Mucosa of stomach (tissue), 1 donor: ENCODE measurements around the gene RALGPS1.
"Not testable (repeated sequence)": the region's sequence is repeated elsewhere in the genome, so short reads cannot be mapped to it uniquely, and the experiment has no call there.

ENCODE experiments used
- H3K27me3 ChIP-seq: one replicate; pipeline ENCODE4 v1.7.0; 2013; ENCODE audit warnings: mild to moderate bottlenecking, low read length; ENCODE audit not compliant: control insufficient read depth, insufficient read depth
- H3K36me3 ChIP-seq: one replicate; pipeline ENCODE4 v1.7.0; 2013; ENCODE audit warnings: low read length; ENCODE audit not compliant: control insufficient read depth, insufficient read depth
- H3K4me1 ChIP-seq: one replicate; pipeline ENCODE4 v1.7.0; 2013; ENCODE audit warnings: mild to moderate bottlenecking, low read length; ENCODE audit not compliant: control insufficient read depth, insufficient read depth
- H3K4me3 ChIP-seq: one replicate; pipeline ENCODE4 v1.7.0; 2013; ENCODE audit warnings: low read length
- H3K9ac ChIP-seq: one replicate; pipeline ENCODE4 v1.7.0; 2013; ENCODE audit warnings: mild to moderate bottlenecking, low read length, moderate library complexity
- H3K9me3 ChIP-seq: one replicate; pipeline ENCODE4 v1.7.0; 2013; ENCODE audit warnings: mild to moderate bottlenecking, low read length, moderate library complexity; ENCODE audit not compliant: control insufficient read depth
- donor health status: Pancreatic carcinoma.

Gene RALGPS1

DNA sequence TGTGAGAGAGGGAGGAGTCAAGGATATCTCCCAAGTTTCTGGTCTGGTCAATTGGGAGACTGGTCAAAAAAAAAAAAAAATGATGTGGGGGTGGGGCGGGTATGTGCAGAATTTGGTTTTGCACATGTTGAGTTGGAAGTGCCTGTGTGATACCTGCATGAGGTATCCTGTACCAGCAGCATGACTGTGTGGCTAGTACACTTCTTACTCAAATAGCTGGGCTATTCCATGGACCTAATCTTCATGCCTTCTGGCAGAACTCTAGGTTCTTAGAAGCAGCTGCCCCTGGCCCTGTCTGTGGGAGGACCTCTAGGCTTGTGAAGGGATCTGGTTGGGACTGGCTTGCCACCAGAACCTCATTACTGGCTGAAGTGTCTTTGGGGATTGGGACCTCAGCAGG lies 93.5 kb downstream of the RALGPS1 start:
- H3K9ac ChIP-seq = no peak overlapping the region
- no peaks in the 10 kb centered on the region for H3K36me3 ChIP-seq
- no peak overlapping the region for H3K4me3 ChIP-seq

DNA sequence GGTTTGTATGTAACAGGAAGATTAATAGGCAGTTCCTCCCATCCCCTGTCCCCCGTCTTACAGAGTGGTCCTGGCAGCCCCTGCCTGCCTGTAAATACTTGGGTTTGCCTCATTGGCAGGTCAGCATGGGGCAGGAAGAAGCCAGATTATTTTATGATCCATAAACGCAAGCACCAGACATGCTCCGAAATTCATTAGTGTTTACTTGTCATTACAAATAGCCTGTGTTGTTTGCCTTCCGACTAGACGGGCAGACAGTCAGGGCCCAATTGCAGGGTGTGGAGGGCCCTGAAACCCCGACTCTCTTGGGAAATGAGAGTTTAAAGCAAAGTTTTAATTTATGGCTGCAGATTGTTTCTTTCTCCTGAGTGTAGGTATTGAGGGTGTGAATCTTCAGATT lies 97.2 kb downstream of the RALGPS1 start:
- Histone ChIP-seq H3K9ac (no peak overlapping the region), H3K36me3 (no peaks in the 10 kb centered on the region), H3K4me3 (no peak overlapping the region), H3K4me1 (no peaks in the 10 kb centered on the region), H3K9me3 (no peaks in the 10 kb centered on the region), H3K27me3 (no peaks in the 10 kb centered on the region)

More for the DNA sequence above, 93.5 kb downstream of the RALGPS1 start:
- no peaks in the 10 kb centered on the region for H3K27me3 ChIP-seq
- H3K9me3 ChIP-seq = no peaks in the 10 kb centered on the region
- H3K4me1 ChIP-seq = peaks cover 6% of the 10 kb centered on the region

- no peaks in the 10 kb centered on the region for H3K4me1 ChIP-seq
- H3K4me3 ChIP-seq = no peak overlapping the region
- no peaks in the 10 kb centered on the region for H3K36me3 ChIP-seq
- H3K9me3 ChIP-seq = no peaks in the 10 kb centered on the region
- H3K27me3 ChIP-seq = no peaks in the 10 kb centered on the region
- no peak overlapping the region for H3K9ac ChIP-seq
These were observed 97.7 kb downstream of the RALGPS1 start for GRCh38 chr9:127012250-127012649.

- no peaks in the 10 kb centered on the region for H3K36me3 ChIP-seq
- no peak overlapping the region for H3K9ac ChIP-seq
- H3K4me3 ChIP-seq = no peak overlapping the region
- no peaks in the 10 kb centered on the region for H3K4me1 ChIP-seq
- H3K9me3 ChIP-seq = no peaks in the 10 kb centered on the region
- H3K27me3 ChIP-seq = no peaks in the 10 kb centered on the region
These were observed 99.0 kb downstream of the RALGPS1 start for GRCh38 chr9:127013597-127013996.

DNA sequence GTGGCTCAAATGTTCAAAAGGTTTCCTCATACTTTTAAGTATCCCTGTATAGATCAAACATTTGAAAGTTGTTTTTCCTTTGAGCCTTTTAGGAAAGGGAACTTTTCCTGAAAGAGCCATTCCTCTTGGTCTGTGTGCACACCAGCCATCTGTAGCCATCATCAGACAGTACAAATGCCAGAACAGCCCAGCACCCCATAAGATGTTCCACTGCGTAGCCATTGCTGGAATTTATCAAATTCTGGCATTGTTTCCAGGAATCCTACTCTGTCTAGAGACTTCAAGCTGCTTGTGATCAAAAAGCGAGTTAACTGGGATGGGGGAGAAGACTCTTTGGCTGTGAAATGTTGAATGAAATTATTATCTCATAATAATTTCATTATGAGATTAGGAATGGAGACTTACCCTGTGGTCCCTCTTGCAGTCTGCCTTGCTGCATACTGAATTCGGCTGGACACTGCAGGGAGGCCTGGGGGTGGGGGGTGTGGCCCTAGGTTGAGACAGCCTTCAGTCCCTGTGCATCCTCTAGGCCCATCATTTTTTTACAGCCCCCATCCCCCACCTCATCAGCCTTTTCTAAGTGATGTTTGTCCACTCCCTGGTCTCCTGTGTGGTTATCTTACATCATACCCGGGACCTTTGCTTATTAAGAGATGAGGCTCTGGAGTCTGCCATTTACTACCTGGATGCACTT lies 99.8 kb downstream of the RALGPS1 start:
- no peak overlapping the region for H3K4me3 ChIP-seq
- no peaks in the 10 kb centered on the region for H3K9me3 ChIP-seq
- H3K4me1 ChIP-seq = no peaks in the 10 kb centered on the region
- no peaks in the 10 kb centered on the region for H3K27me3 ChIP-seq
- H3K36me3 ChIP-seq = no peaks in the 10 kb centered on the region
- no peak overlapping the region for H3K9ac ChIP-seq

DNA sequence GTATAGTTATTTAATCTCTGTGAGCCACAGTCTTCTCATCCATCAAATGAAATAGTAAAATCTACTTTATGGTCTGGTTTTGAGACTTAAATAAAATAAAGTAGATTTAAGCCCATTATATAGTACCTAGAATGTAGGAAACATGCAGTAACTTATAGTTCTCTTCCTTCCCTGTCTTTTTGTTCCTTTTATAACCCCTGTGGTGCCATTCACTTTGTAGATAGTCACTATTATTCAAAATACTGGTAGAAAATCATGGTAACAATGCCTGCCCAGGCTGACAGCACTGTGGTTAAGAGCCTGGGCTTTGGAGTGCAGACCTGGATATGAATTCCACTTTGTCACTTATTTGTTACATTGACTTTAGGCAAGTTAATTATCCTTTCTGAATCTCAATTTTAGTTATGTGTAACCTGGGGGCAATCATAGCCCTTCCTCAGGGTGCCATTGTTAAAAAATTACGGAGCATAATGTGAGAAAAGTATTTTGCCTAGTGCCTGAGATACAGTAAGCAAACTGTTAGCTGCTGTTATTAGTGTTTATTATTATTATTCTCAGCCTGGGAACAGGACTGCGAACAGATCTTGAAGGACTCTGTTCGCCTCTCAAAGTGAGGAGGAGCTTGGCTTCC lies 100.4 kb downstream of the RALGPS1 start:
- Histone ChIP-seq H3K9me3 (no peaks in the 10 kb centered on the region), H3K4me1 (no peaks in the 10 kb centered on the region), H3K9ac (no peak overlapping the region), H3K4me3 (no peak overlapping the region), H3K27me3 (no peaks in the 10 kb centered on the region), H3K36me3 (no peaks in the 10 kb centered on the region)

DNA sequence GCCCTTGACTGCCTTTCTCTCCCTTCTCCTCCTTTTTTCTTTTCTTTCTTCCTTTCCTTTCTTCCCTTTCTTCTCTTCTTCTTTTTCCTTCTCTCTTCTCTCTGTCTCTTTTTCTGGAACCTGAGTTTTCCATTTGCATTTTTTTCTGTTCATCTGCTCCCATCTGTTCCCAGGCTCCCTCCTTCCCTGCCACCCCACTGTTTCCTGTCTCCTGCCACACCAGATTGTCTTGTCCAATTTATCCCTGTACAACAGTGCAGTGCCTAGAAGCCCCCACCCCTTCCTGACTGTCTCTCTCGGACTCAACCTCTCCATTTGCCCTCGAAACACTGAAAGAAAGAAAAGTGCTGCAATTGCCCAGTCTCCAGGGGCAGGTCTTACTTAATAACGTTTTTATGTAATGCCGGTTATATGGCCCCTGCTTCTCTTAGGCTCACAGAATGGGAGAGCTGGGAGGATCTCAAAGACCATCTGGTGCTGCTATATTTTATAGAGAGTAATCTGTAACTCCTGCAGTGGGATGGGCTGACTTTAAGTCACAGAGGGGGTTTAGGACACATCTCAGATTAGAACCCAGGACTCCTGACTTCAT lies 101.4 kb downstream of the RALGPS1 start:
- Histone ChIP-seq H3K9me3 (no peaks in the 10 kb centered on the region), H3K9ac (no peak overlapping the region), H3K27me3 (no peaks in the 10 kb centered on the region), H3K4me1 (no peaks in the 10 kb centered on the region), H3K4me3 (no peak overlapping the region), H3K36me3 (no peaks in the 10 kb centered on the region)

DNA sequence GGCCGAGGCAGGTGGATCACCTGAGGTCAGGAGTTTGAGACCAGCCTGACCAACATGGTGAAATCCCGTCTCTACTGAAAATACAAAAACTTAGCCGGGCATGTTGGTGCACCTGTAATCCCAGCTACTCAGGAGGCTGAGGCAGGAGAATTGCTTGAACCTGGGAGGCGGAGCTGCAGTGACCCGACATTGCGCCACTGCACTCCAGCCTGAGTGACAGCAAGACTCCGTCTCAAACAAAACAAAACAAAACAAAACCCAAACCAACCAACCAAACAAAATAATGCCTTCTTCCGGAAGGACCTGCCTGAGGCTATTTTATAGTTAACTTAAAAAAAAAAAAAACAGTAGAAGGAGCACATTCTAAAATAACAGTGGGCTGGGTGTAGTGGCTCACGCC lies 103.4 kb downstream of the RALGPS1 start:
- not testable (repeated sequence) for H3K9me3 ChIP-seq, H3K4me1 ChIP-seq, H3K9ac ChIP-seq, H3K36me3 ChIP-seq, H3K4me3 ChIP-seq, H3K27me3 ChIP-seq

GRCh38 chr9:127018935-127019334 lies 104.4 kb downstream of the RALGPS1 start:
- Histone ChIP-seq H3K9me3 (no peaks in the 10 kb centered on the region), H3K36me3 (no peaks in the 10 kb centered on the region), H3K9ac (no peak overlapping the region), H3K27me3 (no peaks in the 10 kb centered on the region), H3K4me1 (peaks cover 5% of the 10 kb centered on the region), H3K4me3 (no peak overlapping the region)

DNA sequence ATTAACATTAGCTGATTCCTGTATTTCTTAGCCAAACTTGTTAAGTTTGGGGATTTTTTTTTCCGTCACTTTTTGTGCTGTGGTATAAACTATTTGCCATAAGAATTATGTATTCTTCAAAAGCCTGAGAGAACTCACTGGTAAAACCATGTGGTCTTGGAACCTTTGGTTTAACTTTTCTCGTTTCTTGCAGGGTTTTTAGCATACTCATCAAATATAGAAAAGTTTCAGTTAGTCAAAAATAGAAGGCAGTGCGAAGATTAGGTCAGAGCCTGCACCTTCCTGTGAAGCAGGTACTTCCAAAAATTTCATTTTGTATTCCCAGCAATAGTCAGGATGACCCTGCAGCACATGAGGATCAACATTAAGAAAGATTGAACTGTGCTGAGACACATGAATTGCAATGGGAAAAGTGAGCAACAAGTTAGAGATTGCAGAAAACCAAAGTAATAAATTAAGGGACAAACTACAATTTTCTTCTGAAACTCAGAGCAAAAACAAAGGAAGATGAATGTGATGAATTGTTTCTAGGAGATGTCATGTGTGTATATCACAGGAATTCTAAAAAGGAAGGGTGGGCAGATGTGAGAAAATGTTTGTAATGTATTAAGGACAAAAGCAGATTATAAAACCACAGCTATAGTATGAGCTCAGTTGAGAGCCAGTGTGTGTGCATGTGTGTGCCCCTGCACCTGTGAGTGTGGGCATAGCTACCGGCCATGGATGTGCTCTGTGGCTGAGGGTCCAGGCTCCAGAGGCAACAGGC lies 105.6 kb downstream of the RALGPS1 start:
- Histone ChIP-seq H3K4me1 (peaks cover 5% of the 10 kb centered on the region), H3K4me3 (no peak overlapping the region), H3K9me3 (no peaks in the 10 kb centered on the region), H3K27me3 (no peaks in the 10 kb centered on the region), H3K36me3 (no peaks in the 10 kb centered on the region), H3K9ac (no peak overlapping the region)

DNA sequence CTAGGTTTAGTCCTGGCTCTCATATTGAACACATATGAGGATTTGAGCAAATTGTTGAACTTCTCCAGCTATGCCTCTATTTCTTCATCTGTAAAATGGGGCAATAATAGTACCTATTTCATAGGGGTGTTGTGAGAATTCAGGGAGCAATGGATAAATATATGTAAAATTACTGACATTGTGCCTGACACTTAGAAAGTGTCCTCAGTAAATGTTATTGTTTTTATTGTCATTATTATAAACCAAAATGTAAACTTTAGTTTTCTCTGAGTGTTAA lies 106.2 kb downstream of the RALGPS1 start:
- Histone ChIP-seq H3K36me3 (no peaks in the 10 kb centered on the region), H3K9ac (no peak overlapping the region), H3K27me3 (no peaks in the 10 kb centered on the region)

DNA sequence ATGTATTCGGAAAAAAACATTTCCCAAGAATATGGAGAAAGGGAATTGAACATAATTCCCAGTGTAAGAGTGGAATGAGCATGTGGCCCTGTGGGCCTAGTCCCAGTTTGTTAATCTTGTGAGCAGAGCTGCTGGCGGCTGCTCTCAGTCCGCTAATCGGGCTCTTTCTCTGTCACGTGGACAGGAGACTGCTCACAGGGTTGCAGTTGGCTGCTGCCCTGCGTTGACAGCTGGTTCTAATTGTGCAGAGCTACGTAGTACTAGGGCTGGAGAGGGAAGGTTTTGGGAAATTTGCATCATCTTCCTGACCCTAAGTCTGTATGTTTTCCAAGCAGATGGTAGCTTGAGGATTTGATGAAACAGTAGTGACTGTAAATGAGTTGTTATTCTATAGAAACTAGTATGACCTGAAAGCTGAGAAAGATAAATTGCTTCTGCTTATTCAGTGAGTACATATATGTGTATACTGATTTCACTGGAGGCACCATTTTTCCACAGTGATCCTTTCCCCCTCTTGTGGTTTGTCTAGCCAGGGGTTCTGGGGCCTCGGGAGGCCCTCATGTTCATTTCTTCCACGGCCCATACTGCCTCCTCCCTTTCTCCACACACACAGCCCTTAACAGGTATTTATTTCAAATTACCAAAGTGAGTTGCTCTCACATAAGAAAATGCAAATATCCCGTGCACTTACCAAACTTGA lies 107.2 kb downstream of the RALGPS1 start:
- Histone ChIP-seq H3K27me3 (no peaks in the 10 kb centered on the region), H3K4me3 (no peak overlapping the region), H3K36me3 (no peaks in the 10 kb centered on the region), H3K9ac (peak overlapping the region; percentile 22), H3K4me1 (peaks cover 5% of the 10 kb centered on the region), H3K9me3 (no peaks in the 10 kb centered on the region)

More for the DNA sequence above, 106.2 kb downstream of the RALGPS1 start:
- H3K9me3 ChIP-seq = no peaks in the 10 kb centered on the region
- no peak overlapping the region for H3K4me3 ChIP-seq
- H3K4me1 ChIP-seq = peaks cover 5% of the 10 kb centered on the region
